H1 (cell line): ENCODE measurements around the gene EIF4E1B. TPM values are rescaled to one million over a fixed set of nuclear protein-coding genes. Genes with fewer than 3 reads are reported as not detected.
A peak's percentile ranks its signal among the peaks of the same experiment; 100 is the strongest.

Source experiments
- CBX5 ChIP-seq: fragments of 300-800, 300-1000 bp; sonication (generic); IDR thresholded peaks from 2 replicates; pipeline ENCODE4 v1.7.1; 2016; ENCODE audit warnings: antibody characterized with exemption, low read length, low read depth
- EGR1 ChIP-seq: IDR thresholded peaks from 2 replicates; pipeline ENCODE4 v1.6.1; 2011; ENCODE audit warnings: low read depth, low read length, borderline replicate concordance
- FOSL1 ChIP-seq: IDR thresholded peaks from 2 replicates; pipeline ENCODE4 v1.6.1; 2011; ENCODE audit warnings: mild to moderate bottlenecking, low read depth, low read length, moderate library complexity; ENCODE audit not compliant: insufficient read depth
- GABPA ChIP-seq: IDR thresholded peaks from 2 replicates; pipeline ENCODE4 v1.6.1; 2011; ENCODE audit warnings: mild to moderate bottlenecking, low read length, moderate library complexity, borderline replicate concordance; ENCODE audit not compliant: insufficient read depth
- KDM4A ChIP-seq: IDR thresholded peaks from one replicate; pipeline ENCODE4 v1.7.1; 2012; ENCODE audit warnings: low read depth, mild to moderate bottlenecking, moderate library complexity, low read length, inconsistent platforms; ENCODE audit not compliant: severe bottlenecking
- KDM5A ChIP-seq: fragments of 200-600 bp; IDR thresholded peaks from 2 replicates; pipeline ENCODE4 v1.7.1; 2012; ENCODE audit warnings: mild to moderate bottlenecking, low read length, inconsistent platforms, mixed read lengths
- NRF1 ChIP-seq: IDR thresholded peaks from 2 replicates; pipeline ENCODE4 v1.6.1; 2011; ENCODE audit warnings: mild to moderate bottlenecking, low read depth, low read length, improper control_type of control experiment
- PHF8 ChIP-seq: fragments of 200-600 bp; sonication (generic); conservative IDR thresholded peaks from 2 replicates; pipeline ENCODE4 v1.7.1; 2012; ENCODE audit warnings: low read depth, mild to moderate bottlenecking, inconsistent platforms, low read length, moderate library complexity
- POLR2AphosphoS5 ChIP-seq: IDR thresholded peaks from 2 replicates; pipeline ENCODE4 v1.6.1; 2011; ENCODE audit warnings: low read depth, low read length
- RAD21 ChIP-seq, 2 experiments: IDR thresholded peaks in 1 of 2; conservative IDR thresholded peaks in 1 of 2; 2 replicates each; pipeline ENCODE4 v1.6.1; 2011; ENCODE audit warnings: low read depth in 2 of 2, low read length in 2 of 2, improper control_type of control experiment in 1 of 2, inconsistent platforms in 1 of 2, mild to moderate bottlenecking in 1 of 2, moderate library complexity in 1 of 2
- SIX5 ChIP-seq: IDR thresholded peaks from 2 replicates; pipeline ENCODE4 v1.6.1; 2011; ENCODE audit warnings: mild to moderate bottlenecking, low read depth, low read length
- SP1 ChIP-seq: IDR thresholded peaks from 2 replicates; pipeline ENCODE4 v1.6.1; 2011; ENCODE audit warnings: low read depth, low read length
- SP2 ChIP-seq: IDR thresholded peaks from 2 replicates; pipeline ENCODE4 v1.6.1; 2012; ENCODE audit warnings: mild to moderate bottlenecking, low read length, inconsistent platforms
- TAF1 ChIP-seq: IDR thresholded peaks from 2 replicates; pipeline ENCODE4 v1.6.1; 2011; ENCODE audit warnings: mild to moderate bottlenecking, low read depth, low read length
- polyA plus RNA-seq, 7 experiments: library from polyadenylated mRNA; depleted of rRNA in 3 of 7; stranded (reverse) in 5 of 7; unstranded in 2 of 7; fragments of >200 nt in 5 of 7; fragments of 200-250 nt in 2 of 7; gene quantifications; 1 replicate in 5 of 7; 2 replicates in 1 of 7; 4 replicates in 1 of 7; pipeline versions ENCODE4 v1.2.1 to v1.2.3, GENCODE V29; 2011 to 2013; ENCODE audit warnings: missing spikeins in 2 of 7, mixed read lengths in 2 of 7
- total RNA-seq: library from RNA; stranded (reverse); fragmentation: NEBNext Ultra II Directional; extraction: Animal tissue kit (Norgen Biotek cat#: 25700); gene quantifications from 2 replicates; pipeline ENCODE4 v1.2.1, GENCODE V29; 2021
- TF ChIP-seq, protein P1 (sequence below), 3 experiments: IDR thresholded peaks; 1 replicate in 2 of 3; 2 replicates in 1 of 3; pipeline versions ENCODE4 v1.5.1 to v1.6.1; 2011; ENCODE audit warnings: low read length in 3 of 3, mild to moderate bottlenecking in 3 of 3, inconsistent platforms in 2 of 3, low read depth in 1 of 3, moderate library complexity in 1 of 3; ENCODE audit not compliant: insufficient read depth in 1 of 3; ENCODE audit errors: control extremely low read depth in 1 of 3

Gene EIF4E1B
- total and polyA plus RNA-seq, 2 of the 8 experiments (the other 6 are each of a cell fraction or from before 2014, with no cell fraction given), result 0.97 to 1.3 TPM

DNA sequence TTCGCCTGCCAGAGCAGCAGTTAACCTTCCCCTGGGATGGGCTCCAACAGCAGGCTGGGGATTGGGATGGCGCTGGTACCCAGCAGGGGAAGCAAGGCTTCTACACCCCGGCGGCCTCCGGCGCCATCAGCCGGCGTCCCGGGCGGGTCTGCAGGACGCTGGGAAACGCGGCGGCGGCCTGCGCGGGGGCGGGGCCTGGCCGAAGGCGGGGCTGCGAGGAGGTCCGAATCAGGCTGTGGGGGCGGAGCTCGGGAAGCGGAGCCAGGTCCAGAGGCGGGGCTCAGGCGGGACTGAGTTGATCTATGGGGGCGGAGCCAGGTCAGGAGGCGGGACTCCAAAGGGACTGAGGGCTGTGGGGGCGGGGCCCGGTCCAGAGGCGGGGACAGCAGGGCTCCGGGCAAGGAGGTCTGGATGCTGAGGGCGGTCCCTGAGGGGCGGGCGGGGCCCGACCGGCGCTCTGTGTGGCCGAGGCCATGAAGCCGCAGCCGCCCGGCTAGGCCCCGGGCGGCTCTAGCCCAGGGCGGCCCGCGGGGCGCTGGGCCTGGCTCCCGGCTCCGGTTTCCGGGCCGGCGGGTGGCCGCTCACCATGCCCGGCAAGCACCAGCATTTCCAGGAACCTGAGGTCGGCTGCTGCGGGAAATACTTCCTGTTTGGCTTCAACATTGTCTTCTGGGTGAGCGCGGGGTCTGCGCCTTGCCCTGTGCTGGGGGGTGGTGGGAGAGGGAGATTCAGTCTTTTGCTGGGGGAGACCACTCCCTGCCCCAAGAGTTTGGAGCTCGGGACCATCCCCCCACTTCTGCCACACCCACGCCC is 16.8 kb downstream of the EIF4E1B start, which contains the start of gene TSPAN17 (continued):
- no peak for TF ChIP-seq CBX5
- TF ChIP-seq RAD21 (IDR thresholded peaks at IDR 0.05 in 1 of 2, conservative IDR thresholded peaks at IDR 0.05 in 1 of 2; ENCODE audit: low read depth in 2 of 2, low read length in 2 of 2), result peak; percentile 28 to 50; a peak in 3 of 4 replicates
- TF ChIP-seq KDM4A, result peak; percentile 52
- peak; percentile 79 for TF ChIP-seq POLR2AphosphoS5
- TF ChIP-seq SP2, result no peak
- no peak for TF ChIP-seq KDM5A
- peak; percentile 19; the same call in 1 of the 2 replicates for TF ChIP-seq NRF1
- TF ChIP-seq SP1, result 0 out of 2 replicates have a peak, but pooled peaks have one; percentile 18
- no peak for TF ChIP-seq GABPA
- TF ChIP-seq PHF8, result peak; percentile 53
- TF ChIP-seq, protein P1, sequence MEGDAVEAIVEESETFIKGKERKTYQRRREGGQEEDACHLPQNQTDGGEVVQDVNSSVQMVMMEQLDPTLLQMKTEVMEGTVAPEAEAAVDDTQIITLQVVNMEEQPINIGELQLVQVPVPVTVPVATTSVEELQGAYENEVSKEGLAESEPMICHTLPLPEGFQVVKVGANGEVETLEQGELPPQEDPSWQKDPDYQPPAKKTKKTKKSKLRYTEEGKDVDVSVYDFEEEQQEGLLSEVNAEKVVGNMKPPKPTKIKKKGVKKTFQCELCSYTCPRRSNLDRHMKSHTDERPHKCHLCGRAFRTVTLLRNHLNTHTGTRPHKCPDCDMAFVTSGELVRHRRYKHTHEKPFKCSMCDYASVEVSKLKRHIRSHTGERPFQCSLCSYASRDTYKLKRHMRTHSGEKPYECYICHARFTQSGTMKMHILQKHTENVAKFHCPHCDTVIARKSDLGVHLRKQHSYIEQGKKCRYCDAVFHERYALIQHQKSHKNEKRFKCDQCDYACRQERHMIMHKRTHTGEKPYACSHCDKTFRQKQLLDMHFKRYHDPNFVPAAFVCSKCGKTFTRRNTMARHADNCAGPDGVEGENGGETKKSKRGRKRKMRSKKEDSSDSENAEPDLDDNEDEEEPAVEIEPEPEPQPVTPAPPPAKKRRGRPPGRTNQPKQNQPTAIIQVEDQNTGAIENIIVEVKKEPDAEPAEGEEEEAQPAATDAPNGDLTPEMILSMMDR (IDR thresholded peaks at IDR 0.05; ENCODE audit: control extremely low read depth in 1 of 3, insufficient read depth in 1 of 3, low read depth in 1 of 3, low read length in 3 of 3), result peak in 1 of 3 experiments; percentile 13; a peak in 1 of 4 replicates
- peak; percentile 80 for TF ChIP-seq TAF1
- TF ChIP-seq SIX5, result no peak
- no peak for TF ChIP-seq FOSL1
- TF ChIP-seq EGR1, result peak; percentile 69; the same call in 1 of the 2 replicates
